Kidney capillary endothelial cell (primary cell): Measurements from ENCODE around the gene UBR7.
"Not testable (repeated sequence)": the region's sequence is repeated elsewhere in the genome, so short reads cannot be mapped to it uniquely, and the experiment has no call there.

Experiments
- DNase-seq: peaks from one replicate; pipeline ENCODE4 v3.0.0-alpha.2; 2018; ENCODE audit warnings: low spot score

UBR7 gene, protein sequence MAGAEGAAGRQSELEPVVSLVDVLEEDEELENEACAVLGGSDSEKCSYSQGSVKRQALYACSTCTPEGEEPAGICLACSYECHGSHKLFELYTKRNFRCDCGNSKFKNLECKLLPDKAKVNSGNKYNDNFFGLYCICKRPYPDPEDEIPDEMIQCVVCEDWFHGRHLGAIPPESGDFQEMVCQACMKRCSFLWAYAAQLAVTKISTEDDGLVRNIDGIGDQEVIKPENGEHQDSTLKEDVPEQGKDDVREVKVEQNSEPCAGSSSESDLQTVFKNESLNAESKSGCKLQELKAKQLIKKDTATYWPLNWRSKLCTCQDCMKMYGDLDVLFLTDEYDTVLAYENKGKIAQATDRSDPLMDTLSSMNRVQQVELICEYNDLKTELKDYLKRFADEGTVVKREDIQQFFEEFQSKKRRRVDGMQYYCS

DNA sequence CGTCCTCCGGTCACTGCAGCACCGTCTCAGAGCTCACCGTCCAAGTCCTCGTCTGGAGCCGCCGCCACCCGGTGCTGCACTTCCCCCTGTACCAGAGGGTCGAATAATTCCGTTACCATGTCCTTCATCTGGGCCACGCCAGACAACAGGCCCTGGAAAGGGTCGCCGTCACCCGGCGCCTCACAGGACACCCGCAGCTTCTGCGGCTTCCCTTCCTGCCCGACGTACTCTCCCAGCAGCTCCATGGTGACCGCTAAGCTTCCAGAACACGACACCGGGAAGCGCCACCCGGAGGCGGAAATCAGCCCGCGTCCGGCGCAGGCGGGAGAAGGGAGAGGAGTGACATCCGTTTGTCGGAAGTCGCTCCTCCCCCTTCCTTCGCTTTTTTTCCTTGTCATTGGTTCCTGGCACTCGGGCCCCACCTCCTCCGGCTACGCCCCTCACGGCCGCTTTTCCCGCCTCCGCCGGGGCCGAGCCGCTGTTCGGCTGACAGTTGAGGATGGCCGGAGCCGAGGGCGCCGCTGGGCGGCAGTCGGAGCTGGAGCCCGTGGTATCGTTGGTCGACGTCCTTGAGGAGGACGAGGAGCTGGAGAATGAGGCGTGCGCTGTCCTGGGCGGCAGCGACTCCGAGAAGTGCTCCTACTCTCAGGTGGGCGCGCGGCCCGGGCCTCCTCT, at the start of gene UBR7, which contains the start of gene GON7:
Gene UBR7, plus strand, starts transcription at position 464 of the 675 bp plus-strand sequence. Its CDS starts 36 bp downstream, at position 500.
Gene GON7, minus strand, starts transcription at position 273 of the 675 bp plus-strand sequence. Its CDS starts 28 bp downstream, at position 245.
- peak; percentile 97 for DNase-seq

DNA sequence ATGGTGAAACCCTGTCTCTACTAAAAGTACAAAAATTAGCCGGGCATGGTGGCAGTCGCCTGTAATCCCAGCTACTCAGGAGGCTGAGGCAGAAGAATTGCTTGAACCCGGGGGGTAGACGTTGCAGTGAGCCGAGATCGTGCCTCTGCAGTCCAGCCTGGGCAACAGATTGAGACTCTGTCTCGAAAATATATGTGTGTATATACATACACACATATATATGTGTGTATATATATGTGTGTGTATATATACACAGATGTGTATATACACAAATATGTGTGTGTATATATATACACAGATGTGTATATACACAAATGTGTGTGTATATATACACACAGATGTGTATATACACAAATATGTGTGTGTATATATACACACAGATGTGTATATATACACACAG, 48.7 kb upstream of the UBR7 start:
- DNase-seq = not testable (repeated sequence)

DNA sequence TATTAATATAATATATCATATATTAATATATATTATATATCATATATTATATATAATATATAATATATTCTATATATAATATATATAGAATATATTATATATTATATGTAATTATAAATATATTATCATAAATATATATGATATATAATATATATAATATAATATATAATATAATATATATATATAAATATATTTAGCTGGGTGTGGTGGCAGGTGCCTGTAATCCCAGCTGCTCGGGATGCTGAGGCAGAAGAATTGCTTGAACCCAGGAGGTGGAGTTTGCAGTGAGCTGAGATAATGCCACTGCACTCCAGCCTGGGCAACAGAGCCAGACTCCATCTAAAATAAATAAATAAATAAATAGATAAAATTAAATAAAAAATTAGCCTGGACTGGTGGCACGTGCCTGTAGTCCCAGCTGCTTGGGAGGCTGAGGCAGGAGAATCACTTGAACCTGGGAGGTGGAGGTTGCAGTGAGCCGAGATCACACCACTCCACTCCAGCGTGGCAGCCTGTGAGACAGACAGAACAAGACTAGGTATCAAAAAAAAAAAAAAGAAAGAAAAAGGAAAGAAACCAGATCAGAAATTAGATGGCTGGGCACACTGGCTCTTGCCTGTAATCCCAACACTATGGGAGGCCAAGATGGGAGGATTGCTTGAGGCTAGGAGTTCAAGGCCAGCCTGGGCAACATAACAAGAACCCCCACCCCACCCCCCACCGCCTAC, 47.3 kb upstream of the UBR7 start:
- DNase-seq = not testable (repeated sequence)

DNA sequence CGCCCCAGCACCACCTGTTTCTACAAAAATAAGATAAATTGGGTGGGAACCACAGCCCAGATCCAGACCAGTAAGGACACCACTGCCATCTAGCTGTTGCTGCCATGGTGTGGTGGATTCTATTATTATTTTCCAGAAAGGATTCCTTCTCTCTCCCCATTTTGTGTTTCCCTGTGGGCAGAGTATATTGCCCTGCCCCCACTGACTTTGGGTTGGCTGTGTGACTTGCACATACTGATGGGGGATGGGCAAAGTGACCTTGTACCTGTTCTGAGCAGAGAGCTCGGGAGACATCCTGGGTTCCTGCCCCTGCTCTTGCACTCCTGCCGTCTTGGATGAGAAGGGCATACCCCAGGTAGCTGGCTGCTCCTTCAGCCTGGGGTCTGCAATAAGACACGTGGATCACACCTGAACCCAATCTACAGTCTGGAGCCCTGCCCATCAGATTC, 46.7 kb upstream of the UBR7 start:
- DNase-seq = no peak

DNA sequence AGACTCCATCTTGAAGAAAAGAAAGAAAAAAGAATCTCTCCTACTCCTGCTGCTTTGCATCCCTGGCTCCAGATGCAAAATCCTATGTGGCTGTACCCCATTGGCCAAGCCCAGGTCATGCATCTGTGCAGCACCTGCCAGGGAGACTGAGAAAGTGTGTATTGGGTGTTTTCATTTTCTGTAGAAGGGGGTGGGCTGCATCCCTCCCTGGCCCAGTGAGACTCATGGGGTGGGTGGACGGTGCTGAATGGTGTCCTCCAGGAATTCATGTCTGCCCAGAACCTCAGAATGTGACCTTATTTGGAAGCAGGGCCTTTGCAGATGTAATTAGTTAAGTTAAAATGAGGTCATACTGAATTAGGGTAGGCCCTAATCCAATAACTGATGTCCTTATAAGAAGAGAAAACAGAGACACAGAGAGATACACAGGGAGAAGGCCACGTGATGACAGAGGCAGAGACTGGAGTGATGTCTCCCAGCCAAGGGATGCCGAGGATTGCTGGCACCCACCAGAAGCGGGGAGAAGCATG, 45.6 kb upstream of the UBR7 start:
- DNase-seq = no peak

DNA sequence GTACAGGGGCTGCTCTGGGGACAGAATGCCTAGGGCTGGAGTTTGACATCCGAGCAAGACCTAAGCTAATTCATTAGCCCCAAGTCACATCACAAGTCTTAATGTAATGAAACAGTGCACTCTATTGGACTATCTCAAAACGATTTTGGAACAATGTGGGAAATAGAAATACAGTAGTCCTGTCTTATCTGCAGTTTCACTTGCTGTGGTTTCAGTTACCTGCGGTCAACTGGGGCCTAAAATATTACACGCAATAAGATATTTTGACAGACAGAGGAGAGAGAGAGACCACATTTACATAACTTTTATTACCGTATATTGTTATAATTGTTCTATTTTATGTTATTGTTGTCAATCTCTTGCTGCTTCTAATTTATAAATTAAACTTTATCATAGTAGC, 43.5 kb upstream of the UBR7 start:
- no peak for DNase-seq

DNA sequence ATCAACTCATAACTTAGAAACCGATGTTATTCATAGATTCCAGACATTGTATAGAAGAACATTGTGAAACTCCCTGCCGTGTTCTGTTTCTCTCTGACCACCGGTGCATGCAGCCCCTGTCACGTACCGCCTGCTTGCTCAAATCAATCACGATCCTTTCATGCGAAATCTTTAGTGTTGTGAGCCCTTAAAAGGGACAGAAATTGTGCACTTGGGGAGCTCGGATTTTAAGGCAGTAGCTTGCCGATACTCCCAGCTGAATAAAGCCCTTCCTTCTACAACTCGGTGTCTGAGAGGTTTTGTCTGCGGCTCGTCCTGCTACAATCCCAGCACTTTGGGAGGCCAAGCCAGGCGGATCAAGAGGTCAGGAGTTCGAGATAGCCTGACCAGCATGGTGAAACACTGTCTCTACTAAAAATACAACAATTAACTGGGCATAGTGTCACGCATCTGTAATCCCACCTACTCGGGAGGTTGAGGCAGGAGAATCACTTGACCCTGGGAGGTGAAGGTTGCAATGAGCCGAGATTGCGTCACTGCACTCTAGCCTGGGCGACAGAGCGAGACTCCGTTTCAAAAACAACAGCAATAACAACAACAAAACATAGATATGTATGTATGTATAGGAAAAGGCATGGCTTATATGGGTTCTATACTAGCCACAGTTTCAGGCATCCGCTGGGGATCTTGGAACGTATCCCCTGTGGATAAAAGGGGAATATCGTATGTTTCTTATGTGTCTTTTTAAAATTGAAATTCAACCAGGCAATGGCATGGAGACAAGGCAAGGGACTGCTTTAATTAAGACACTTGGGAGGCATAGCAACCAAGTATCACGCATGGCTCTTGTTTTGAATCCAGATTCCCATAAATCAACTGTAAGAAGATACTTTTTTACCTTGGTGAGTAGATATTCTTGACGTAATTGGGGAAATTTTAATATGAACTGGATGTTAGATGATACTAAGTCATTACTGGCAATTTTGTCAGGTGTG, 41.5 kb upstream of the UBR7 start:
- DNase-seq = not testable (repeated sequence)

DNA sequence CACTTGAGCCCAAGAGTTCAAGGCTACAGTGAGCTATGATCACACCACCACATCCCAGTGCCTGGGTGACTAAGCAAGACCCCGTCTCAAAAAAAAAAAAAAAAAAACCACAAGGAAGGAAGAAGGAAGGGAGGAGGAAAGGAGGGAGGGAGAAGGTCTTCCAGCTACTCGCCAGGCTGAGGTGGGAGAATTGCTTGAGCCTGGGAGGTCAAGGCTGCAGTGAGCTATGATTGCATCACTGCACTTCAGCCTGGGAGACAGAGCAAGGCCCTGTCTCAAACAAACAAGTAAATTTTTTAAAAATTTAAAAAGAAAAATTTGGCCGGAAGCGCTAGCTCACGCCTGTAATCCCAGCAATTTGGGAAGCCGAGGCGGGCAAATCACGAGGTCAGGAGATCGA, 38.4 kb upstream of the UBR7 start:
- not testable (repeated sequence) for DNase-seq

DNA sequence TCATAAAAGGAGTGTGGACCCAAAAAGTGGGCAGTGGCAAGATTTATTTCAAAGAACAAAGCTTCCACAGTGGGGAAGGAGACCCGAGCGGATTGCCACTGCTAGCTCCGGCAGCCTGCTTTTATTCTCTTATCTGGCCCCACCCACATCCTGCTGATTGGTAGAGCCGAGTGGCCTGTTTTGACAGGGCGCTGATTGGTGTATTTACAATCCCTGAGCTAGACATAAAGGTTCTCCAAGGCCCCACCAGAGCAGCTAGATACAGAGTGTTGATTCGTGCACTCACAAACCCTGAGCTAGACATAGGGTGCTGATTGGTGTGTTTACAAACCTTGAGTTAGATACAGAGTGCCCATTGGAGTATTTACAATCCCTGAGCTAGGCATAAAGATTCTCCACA, 37.4 kb upstream of the UBR7 start:
- DNase-seq = not testable (repeated sequence)

DNA sequence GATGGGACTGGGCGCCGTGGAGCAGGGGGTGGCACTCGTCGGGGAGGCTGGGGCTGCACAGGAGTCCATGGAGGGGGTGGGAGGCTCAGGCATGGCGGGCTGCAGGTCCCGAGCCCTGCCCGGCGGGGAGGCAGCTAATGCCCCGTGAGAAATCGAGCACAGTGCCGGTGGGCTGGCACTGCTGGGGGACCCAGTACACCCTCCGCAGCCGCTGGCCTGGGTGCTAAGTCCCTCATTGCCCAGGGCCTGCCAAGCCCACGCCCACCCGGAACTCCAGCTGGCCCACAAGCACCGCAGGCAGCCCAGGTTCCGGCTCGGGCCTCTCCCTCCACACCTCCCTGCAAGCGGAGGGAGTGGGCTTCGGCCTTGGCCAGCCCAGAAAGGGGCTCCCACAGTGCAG, 36.9 kb upstream of the UBR7 start:
- DNase-seq = not testable (repeated sequence)

DNA sequence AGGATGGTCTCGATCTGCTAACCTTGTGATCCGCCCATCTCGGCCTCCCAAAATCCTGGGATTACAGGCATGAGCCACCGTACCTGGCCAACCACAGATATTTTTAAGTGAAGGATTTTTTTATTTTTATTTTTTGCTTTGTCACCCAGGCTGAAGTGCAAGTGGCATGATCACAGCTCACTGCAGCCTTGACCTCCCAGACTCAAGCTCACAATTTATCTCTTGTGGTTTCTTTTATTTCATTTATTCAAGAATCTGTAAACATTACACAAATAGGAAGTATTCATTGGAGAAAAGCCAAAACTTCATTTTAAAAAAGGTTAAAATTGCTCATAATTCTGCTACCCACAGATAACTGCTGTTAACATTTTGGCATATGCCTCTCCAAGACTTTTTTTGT, 35.7 kb upstream of the UBR7 start:
- no peak for DNase-seq

DNA sequence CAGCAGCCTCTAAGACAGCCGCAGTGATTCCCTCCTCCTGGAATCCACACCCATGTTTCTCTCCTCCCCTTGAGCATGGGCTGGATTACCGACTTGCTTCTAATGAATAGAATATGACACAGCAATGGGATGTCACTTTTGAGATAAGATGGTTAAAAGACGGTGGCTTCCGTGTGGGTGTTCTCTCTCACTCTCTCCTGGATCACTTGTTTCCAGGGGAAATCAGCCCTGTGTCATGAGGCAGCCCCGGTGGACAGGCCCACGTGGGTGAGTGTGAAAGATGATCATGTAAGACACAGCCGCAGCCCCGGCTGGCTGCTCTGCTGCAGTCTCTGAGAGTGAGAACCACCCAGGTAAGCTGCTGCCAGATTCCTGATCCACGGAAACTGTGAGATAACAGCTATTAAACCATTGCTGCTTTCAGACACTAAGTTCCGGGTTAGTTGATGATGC, 33.1 kb upstream of the UBR7 start:
- DNase-seq = no peak

DNA sequence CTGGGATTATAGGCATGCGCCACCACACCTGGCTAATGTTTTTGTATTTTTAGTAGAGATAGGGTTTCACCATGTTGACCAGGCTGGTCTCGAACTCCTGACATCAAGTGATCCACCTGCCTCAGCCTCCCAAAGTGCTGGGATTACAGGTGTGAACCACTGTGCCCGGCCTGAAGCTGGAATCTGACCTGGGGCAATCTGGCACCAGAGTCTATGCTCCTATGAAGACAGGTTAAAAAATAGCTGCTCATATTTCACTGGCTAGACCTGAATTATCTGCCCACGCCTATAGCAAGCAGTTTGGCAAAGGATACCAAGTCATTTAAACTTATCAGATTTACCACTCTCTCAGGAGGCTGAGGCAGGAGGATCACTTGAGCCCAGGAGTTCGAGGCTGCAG, 32.3 kb upstream of the UBR7 start:
- not testable (repeated sequence) for DNase-seq

DNA sequence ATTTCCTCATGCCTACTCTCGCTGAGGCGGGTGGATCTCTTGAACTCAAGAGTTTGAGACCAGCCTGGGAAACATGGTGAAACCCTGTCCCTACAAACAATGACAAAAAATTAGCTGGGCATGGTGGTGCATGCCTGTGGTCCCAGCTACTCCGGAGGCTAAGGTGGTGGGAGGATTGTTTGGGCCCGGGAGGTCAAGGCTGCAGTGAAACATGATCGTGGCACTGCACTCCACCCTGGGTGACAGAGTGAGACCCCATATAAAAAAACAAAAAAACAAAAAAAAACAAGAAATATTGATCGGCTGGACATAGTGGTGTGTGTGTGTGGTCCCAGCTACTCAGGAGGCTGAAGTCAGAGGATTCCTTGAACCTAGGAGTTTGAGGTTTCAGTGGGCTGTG, 31.6 kb upstream of the UBR7 start:
- no peak for DNase-seq

DNA sequence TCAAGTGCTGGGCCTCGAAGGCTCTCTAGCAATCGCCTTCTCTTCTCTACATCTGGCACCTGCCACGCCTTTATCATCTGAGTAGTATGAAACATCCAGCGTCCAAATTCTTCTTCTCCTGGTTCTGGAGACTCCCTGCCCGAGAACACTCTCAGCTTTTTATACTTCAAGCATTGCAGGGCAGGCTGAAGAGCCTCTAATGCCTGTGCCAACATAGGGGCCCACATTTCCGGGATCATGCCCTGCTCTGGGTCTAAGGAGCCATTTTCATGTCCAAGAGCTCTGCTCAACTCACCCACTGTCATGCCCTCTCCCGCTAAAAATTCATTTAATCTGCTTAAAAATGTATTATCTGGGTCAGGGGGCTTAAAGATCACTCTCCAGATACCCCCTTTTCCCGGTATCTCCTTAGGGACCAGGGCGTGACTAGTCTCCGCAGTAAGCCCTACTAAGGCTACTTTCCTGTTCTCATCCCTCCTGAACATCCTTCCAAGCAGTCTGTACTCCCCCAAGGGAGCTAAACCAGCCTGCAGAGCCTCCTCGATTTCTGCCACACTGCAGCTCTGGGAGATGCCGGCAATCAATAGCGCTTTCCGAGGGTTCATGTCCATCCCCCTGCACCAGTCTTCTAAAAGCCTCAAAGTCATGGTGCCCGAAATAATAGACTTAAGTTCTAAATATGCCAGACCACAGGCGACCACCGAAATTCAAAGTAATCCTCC, 23.3 kb upstream of the UBR7 start:
- no peak for DNase-seq

DNA sequence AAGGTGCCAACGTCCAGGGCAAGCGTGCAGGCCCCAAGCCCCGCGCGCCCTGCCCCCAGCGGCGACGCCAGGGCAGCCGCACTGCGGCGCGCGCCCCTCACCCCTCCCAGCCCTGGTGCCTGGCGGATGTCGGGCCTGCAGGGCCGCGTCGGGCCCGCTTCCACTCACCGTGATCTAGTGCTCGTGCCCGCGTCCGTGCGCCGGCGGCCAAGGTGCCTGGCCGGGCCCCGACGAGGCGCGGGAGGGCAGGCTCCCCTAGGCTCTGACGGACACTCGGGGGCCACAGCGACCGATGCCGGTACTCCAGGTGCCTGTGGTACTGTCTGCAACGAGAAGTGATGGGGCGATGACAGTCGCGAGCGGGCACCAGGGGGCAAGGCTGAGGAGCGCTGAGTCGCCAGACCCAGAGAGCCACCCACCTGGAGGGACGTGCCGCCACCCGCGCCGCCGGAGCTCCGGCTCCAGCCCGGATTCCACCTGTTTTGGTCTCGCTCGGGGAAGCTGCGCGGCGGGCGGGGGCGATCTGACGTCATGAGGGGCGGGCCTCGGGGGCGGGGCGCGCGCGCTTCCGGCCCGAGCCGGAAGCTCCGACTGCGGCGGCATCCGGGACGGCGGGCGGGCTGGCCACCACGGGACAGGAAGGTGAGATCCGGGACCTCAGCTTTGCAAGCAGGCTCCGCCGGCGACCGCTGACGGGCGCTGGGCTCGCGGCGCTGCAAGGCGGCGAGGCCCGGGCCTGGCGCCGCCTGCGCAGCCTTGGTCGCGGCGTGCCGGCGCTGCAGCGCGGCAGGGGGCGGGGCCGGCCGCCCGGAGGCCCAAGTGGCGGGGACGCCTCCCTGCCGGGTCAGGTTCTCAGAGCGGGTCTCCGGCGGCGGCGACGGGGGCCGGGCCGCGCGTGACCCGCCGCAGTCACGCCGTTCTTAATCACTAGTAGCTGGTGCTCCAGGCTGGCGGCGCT, 22.4 kb upstream of the UBR7 start, which contains the start of the genes LYSET and MOAP1:
Gene LYSET, plus strand, starts transcription at position 927 of the 958 bp plus-strand sequence. CDS start 89 bp downstream, outside the sequence.
Gene MOAP1, minus strand, starts transcription at position 507 of the 958 bp plus-strand sequence. CDS start 655 bp downstream, outside the sequence.
- peak; percentile 90 for DNase-seq

DNA sequence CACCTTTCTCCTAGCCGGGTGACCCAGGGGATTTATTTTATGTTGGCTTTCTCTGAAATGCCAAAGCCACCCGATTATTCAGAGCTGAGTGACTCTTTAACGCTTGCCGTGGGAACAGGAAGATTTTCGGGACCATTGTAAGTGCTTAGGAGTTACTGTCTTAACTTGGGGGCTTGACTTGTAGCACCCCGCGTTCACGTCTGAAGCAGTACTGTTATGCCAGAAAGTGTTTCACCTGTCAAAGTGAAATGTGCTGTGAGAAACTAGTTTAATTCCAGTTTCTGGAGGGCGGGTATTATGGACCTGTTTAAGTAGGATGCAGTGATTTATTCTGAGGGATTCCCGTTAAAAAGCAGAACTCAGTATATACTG, 21.7 kb upstream of the UBR7 start:
- DNase-seq = no peak

DNA sequence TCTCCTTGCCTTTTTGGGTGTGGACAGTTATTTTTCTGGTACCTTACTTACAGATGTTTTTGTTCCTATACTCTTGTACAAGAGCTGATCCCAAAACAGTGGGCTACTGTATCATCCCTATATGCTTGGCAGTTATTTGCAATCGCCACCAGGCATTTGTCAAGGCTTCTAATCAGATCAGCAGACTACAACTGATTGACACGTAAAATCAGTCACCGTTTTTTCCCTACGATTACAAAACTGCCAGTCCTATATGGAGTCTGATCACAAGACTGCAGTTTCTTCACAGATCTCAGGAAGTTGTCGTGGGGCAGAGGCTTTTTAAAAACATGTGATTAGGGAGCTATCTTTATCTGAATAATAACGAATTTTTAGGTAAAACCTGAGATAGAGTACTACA, 20.6 kb upstream of the UBR7 start:
- no peak for DNase-seq

DNA sequence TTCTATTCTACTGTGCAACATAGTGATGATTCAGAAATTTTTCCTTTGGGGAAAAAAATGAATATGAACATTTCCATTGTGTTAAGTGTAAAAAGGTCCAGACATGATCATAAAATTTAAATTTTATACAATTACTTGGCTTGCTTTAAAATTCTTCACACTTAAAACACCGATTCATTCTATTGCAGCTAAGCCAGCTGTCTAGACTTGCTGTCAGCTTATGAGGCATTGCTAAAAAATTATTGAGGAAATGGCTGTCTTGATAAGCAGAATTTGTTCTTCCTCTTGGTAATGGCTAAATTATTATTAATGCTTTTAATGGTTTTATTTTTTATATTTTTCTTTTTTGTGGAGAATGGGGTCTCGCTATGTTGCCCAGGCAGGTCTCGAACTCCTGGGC, 20.1 kb upstream of the UBR7 start:
- DNase-seq = no peak
